KBM-7 (cell line): ENCODE measurements around the gene KRTAP10-7.
"Not testable (repeated sequence)": the region's sequence is repeated elsewhere in the genome, so short reads cannot be mapped to it uniquely, and the experiment has no call there.

Source experiments
- DNase-seq: peaks from one replicate; pipeline ENCODE4 v3.0.0-alpha.2; 2015
- in situ Hi-C: fragments of 300-500 bp; cut with MboI; formaldehyde crosslinking; loops from 2 replicates; pipeline ENCODE4 v1.14.3; 2020; ENCODE audit warnings: low sequenced_read_pairs, low pct_unique_long_range_greater_than_20kb, mixed read lengths

The KRTAP10-7 gene

DNA sequence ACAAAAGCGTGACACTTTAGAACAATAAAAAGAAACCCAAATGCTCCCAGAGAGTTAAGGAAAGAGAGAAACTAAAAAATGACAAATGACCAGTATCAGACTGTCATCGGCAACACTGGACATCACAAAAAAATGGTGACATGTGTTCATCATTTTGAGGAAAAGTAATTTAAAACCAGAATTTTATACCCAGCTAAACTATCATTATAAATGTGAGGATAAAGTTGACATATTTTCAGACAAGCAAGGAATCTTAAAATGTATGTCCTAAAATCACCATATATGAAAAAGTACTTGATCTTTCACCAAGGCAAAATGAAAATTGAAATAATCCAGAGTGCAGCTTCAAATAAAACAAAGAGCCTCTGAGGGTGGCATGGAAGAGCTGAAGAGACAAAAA is 44.5 kb downstream of the KRTAP10-7 start:
- in situ Hi-C loops = no loop called here

DNA sequence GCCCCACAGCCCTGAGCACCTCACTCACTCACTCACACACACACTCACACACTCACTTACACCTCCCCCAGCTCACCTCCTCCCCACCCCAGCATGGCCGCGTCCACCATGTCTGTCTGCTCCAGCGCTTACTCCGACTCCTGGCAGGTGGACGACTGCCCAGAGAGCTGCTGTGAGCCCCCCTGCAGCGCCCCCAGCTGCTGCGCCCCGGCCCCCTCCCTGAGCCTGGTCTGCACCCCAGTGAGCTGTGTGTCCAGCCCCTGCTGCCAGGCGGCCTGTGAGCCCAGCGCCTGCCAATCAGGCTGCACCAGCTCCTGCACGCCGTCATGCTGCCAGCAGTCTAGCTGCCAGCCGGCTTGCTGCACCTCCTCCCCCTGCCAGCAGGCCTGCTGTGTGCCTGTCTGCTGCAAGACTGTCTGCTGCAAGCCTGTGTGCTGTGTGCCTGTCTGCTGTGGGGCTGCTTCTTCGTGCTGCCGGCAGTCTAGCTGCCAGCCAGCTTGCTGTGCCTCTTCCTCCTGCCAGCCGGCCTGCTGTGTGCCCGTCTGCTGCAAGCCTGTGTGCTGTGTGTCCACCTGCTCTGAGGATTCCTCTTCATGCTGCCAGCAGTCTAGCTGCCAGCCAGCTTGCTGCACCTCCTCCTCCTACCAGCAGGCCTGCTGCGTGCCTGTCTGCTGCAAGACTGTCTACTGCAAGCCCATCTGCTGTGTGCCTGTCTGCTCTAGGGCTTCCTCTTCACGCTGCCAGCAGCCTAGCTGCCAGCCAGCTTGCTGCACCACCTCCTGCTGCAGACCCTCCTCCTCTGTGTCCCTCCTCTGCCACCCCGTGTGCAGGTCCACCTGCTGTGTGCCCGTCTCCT is 46.2 kb downstream of the KRTAP10-7 start, which contains the start of gene KRTAP10-11:
Gene KRTAP10-11, plus strand, starts transcription at position 49 of the 856 bp plus-strand sequence. Its CDS starts 45 bp downstream, at position 94.
- DNase-seq, in situ Hi-C loops: not testable (repeated sequence)

More for the DNA sequence above, 44.5 kb downstream of the KRTAP10-7 start:
- no peak for DNase-seq

DNA sequence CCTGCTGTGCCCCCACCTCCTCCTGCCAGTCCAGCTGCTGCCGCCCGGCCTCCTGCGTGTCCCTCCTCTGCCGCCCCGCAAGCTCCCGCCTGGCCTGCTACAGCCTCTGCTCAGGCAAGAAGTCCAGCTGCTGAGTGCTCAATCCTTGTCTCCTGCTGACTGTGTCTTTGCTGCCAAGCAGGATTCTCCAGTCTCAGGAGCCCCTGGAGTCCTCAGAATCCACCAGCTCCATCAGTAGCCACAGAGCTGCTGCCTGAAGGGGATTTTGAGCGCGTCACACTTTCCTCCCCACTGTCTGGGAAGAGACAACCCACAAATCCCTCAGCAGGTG is 46.8 kb downstream of the KRTAP10-7 start:
- DNase-seq = no peak
- in situ Hi-C loops = no loop called here

DNA sequence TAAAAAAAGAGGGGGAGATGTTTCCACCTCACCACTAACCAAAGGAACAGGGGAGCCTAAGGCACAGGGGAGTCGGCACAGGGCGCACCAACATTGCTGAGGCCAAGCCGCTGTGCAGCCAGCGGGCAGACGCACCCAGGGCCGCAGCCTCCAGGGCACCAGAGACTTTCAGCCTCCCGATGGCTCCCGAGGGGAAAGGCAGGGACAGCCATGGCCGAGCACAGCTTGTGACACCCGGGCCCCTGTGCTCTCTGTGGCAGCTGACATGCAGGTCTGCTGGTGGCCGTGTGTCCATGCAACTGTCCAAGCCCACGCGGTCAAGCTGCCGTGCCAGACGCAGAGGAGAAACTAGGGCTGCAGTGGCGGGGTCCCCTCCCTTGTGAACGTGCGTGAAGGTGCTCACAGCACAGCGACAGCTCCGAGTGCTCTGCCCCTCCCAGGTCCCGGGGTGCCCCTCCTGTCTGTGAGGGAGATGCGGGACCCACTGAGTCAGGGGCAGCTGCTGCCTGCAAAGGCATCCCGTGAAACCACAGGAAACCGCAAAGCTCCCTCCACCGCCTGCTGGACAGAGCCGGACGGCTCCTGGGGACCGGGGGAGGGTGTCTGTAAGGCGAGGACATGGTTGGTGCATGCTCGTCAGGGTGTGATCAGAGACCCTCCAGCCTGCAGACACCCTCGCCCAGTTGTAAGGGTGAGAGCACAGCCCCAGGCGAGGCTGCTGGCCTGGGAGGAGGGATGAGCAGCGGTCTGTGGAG is 48.3 kb downstream of the KRTAP10-7 start:
- in situ Hi-C loops = no loop called here
- no peak for DNase-seq

DNA sequence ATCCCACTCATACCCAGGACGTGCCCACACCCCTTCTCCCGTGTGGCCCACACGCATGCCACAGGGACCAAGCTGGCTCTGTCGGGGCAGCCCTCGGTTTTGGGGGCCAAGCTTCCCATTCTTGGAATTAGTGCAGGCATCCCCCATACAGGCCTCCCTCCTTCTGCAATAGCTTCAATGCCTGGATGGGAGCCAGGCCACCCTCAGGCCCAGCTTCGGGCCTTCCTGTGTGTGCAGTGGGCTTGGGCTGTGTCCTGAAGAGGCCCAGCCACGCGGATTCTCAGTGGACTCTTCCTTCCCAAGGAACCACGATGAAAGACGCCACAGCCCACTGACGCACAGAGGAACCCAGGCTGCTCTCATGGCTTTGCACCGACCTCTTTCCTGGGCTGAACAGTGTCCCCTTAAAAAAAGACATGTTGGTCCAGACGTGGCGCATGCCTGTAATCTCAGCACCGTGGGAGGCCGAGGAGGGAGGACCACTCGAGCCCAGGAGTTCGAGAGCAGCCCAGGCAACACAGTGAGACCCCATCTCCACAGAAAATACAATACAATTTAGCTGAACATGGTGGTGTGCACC is 49.2 kb downstream of the KRTAP10-7 start:
- in situ Hi-C loops = no loop called here
- DNase-seq = no peak

DNA sequence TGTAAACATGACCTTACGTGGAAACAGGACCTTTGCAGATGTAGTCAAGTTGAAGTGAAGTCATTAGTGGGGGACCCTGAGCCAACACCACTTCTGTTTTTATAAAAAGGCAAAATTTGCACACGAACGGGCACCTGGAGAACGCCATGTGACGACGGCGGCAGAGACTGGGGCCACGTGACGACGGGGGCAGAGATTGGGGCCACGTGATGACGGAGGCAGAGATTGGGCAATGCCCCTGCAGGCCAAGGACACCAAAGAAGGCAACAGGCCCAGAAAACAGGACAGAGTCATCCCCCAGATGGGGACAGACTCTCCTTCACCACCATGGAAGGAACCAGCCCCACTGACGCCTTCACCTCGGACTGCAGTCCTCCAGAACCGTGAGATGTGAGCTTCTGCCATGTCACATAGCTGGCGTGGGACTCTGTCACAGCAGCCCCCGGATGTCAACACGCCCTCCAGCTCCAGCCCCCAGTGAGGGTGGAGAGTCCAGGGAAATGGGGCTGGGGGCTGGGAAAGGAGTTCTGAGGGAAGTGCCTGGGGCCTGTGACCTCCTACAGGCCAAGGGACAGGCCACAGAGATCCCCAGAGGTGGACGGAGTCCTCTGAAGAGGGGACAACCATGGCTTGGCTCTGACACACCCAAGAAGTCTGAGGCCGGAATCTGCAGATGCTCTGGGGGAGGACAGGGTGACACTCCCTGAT is 50.0 kb downstream of the KRTAP10-7 start:
- DNase-seq = no peak
- in situ Hi-C loops = no loop called here

DNA sequence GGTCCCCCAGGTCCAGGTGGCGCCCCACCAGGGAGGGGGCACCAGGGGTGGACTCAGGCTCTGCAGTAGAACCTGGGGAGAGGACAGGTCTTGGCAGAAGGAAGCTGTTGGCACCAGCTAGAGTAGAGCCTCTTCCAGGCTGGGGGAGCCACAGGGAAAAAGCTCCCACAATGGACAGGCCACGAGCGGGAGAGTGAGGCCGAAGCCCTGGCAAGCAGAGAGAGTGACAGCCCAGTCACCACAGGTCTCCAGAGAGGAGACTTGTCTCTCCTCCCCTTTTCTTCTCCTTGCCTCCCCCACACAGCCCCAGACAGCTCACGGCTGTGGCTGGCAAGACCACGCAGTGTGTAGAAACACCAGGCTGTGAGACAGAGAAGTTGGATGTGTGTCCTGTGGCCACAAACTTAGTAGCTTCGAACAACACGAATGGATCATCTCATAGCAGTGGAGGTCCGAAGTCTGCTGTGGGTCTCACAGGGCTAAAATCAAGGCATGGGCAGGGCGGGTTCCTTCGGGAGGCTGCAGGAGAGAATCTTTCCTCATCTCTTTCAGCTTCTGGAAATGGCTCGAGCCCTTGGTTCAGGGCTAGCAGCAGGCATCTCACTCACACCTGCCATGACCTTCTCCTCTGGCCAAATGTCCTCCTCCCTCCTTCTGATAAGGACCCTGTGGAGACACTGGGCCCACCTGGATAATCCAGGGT is 50.7 kb downstream of the KRTAP10-7 start:
- DNase-seq = no peak
- in situ Hi-C loops = no loop called here
